GM12878 (cell line): ENCODE results near the gene TBCD. TPM values are rescaled to one million over a fixed set of nuclear protein-coding genes. Genes with fewer than 3 reads are reported as not detected.

ENCODE experiments used
- CREM ChIP-seq: IDR thresholded peaks from 2 replicates; pipeline ENCODE4 v1.6.1; 2014; ENCODE audit warnings: antibody characterized with exemption, low read depth
- FOS ChIP-seq: IDR thresholded peaks from 3 replicates; pipeline ENCODE4 v1.6.1; 2011; ENCODE audit warnings: borderline replicate concordance; ENCODE audit not compliant: insufficient read length; ENCODE audit errors: extremely low read depth
- HCFC1 ChIP-seq: fragments of 150-350 bp; IDR thresholded peaks from 2 replicates; pipeline ENCODE4 v1.6.1; 2014; ENCODE audit warnings: low read length
- PKNOX1 ChIP-seq: fragments of 450-650 bp; IDR thresholded peaks from 2 replicates; pipeline ENCODE4 v1.6.1; 2016; ENCODE audit warnings: mild to moderate bottlenecking
- RUNX3 ChIP-seq: IDR thresholded peaks from 2 replicates; pipeline ENCODE4 v1.6.1; 2012; ENCODE audit warnings: low read length, inconsistent platforms
- SMC3 ChIP-seq: IDR thresholded peaks from 2 replicates; pipeline ENCODE4 v1.6.1; 2011; ENCODE audit warnings: low read length, improper control_type of control experiment, borderline replicate concordance
- SREBF2 ChIP-seq: IDR thresholded peaks from 2 replicates; pipeline ENCODE4 v1.6.1; 2012; ENCODE audit warnings: mild to moderate bottlenecking, low read length
- USF2 ChIP-seq: IDR thresholded peaks from 2 replicates; pipeline ENCODE4 v1.6.1; 2011; ENCODE audit warnings: low read depth, low read length, improper control_type of control experiment, borderline replicate concordance
- ZBTB4 ChIP-seq: fragments of 450-650 bp; formaldehyde crosslinking; IDR thresholded peaks from 2 replicates; pipeline ENCODE4 v1.4.0; 2022; ENCODE audit warnings: mild to moderate bottlenecking, moderate library complexity
- ZNF24 ChIP-seq: fragments of 450-650 bp; IDR thresholded peaks from 2 replicates; pipeline ENCODE4 v1.6.1; 2017; ENCODE audit warnings: antibody characterized with exemption, mild to moderate bottlenecking
- ZZZ3 ChIP-seq: IDR thresholded peaks from 2 replicates; pipeline ENCODE4 v1.6.1; 2011; ENCODE audit warnings: low read depth; ENCODE audit not compliant: control insufficient read depth, insufficient read length
- polyA plus RNA-seq, 11 experiments: library from polyadenylated mRNA; depleted of rRNA in 4 of 11; unstranded in 6 of 11; stranded (reverse) in 5 of 11; fragments of >200 nt; fragmentation: Nextera tagmentation in 4 of 11; fragmentation: Illumina TruSeq in 1 of 11; extraction: Ambion mirVana in 4 of 11; extraction: Trizol in 1 of 11; gene quantifications; 1 replicate in 1 of 11; 2 replicates in 10 of 11; pipeline versions ENCODE4 v1.2.1 to v1.2.3, GENCODE V29; 2011 to 2016; ENCODE audit warnings: inconsistent platforms in 2 of 11, missing spikeins in 2 of 11, low read depth in 1 of 11
- total RNA-seq, 4 experiments: library from RNA; depleted of rRNA in 3 of 4; stranded (reverse); fragments of >200 nt in 3 of 4; fragmentation: Illumina TruSeq in 1 of 4; extraction: Trizol in 1 of 4; gene quantifications; 2 replicates each; pipeline versions ENCODE4 v1.2.1 to v1.2.3, GENCODE V29; 2013 to 2021

TBCD gene
- total and polyA plus RNA-seq, 10 of the 15 experiments (the other 5 are each of a cell fraction or from before 2014, with no cell fraction given): 10.3 to 114 (median 52.4) TPM

- no peak for TF ChIP-seq ZBTB4 (CRISPR knock-in tag)
- TF ChIP-seq ZNF24: peak; percentile 54
- peak; percentile 75 for TF ChIP-seq PKNOX1
- peak; percentile 82 for TF ChIP-seq CREM
- TF ChIP-seq ZZZ3: no peak
- TF ChIP-seq RUNX3: peak; percentile 98
- TF ChIP-seq USF2: no peak
- peak; percentile 21; the same call in 1 of the 2 replicates for TF ChIP-seq HCFC1
- TF ChIP-seq FOS: no peak
- TF ChIP-seq SREBF2: no peak
- peak; percentile 13; the same call in 1 of the 2 replicates for TF ChIP-seq SMC3
Measured at GRCh38 chr17:82863941-82864712, 112.3 kb downstream of the TBCD start (continued).
